ENCODE measurements around the gene SUZ12.
"Not testable (repeated sequence)": the region's sequence is repeated elsewhere in the genome, so short reads cannot be mapped to it uniquely, and the experiment has no call there.

Gene SUZ12

GRCh38 chr17:32042266-32042665, 105.5 kb downstream of the SUZ12 start:
- DNase-seq = not testable (repeated sequence)

GRCh38 chr17:32045611-32046010, 108.8 kb downstream of the SUZ12 start:
- not testable (repeated sequence) for DNase-seq

GRCh38 chr17:32047663-32048062, 110.9 kb downstream of the SUZ12 start:
- not testable (repeated sequence) for DNase-seq
